Sigmoid colon (tissue), 4 donors: ENCODE data around the gene LRRC49.

Source experiments
- CTCF ChIP-seq, 4 experiments: fragments of 450-650 bp in 3 of 4; fragments of 200-600 bp in 1 of 4; IDR thresholded peaks; one replicate each; pipeline ENCODE4 v1.5.1; 2016 to 2019; ENCODE audit warnings: antibody characterized with exemption in 4 of 4, mild to moderate bottlenecking in 3 of 4, moderate library complexity in 2 of 4
- EP300 ChIP-seq, 4 donors: sonication (generic); formaldehyde crosslinking; IDR thresholded peaks; one replicate each; pipeline ENCODE4 v1.6.1; 2017; ENCODE audit warnings: antibody characterized with exemption in 4 of 4

GRCh38 chr15:71084264-71084663 is 191.6 kb downstream of the LRRC49 start:
- TF ChIP-seq EP300 (IDR thresholded peaks at IDR 0.05): no peak
- no peak for TF ChIP-seq CTCF (IDR thresholded peaks at IDR 0.05)
